ENCODE measurements around the gene LRRC70.

LRRC70 gene

DNA sequence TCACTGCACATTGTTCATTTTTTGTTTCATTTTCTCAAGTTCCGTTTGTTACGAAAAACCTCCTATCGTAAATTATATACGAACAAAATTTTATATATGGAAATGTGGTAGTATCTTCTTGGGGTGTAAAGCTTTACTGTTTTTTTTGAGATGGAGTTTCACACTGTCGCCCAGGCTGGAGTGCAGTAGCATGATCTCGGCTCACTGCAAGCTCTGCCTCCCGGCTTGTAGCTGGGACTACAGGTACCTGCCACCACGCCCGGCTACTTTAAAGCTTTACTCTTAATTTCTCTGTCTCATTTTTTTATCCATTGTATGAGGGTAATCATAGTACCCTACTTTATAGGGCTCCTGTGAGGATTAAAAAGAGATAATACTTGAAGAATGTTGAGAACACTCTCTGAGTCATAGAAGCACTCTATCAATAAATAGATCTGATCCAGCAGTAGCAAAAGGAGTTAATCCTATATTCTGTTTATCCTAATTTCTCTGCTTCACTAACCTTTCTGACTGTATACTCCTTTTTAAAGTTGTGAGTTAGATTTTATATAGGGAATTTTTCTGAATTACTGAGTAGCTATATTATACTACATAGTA, 5.6 kb upstream of the LRRC70 start:
- H3K27ac ChIP-seq = no peak overlapping the region
- no peak overlapping the region for H3K4me3 ChIP-seq

DNA sequence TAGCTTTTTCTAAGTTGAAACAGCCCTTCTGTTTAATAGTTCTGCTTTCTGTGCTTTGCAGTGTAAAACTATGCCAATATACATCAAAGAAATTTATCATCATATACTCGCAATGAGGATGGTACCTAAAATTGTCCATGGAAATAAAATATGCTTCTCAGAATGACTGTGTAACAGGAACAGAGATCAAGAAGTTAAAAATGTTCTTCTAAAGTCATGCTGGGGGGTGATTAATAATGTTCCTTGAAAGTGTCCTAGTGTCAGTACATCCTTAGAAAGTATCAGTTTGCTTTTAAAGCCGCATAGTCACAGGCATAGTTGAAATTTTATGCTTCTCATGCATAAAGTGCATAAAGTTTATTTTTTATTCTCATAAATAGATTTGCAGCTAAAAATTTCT, 4.0 kb upstream of the LRRC70 start:
- H3K27ac ChIP-seq = no peak overlapping the region

DNA sequence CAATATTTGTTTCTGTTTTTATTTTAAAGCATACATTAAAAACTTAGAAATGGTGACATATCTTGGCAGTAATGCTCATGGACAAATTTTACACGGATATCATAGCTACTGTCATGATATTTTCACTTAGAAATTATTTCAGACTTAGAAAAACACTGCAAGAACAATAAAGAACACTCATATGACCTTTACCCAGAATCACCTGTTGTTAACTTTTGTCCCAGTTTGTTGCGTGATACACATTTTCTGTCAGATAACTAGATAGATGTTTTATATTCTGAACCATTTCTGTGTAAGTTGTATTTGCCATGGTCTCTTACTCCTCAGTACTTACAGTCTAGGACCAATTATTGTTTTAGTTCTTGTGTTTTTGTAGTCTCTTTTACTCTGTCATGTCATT, 3.6 kb upstream of the LRRC70 start:
- Histone ChIP-seq H3K27ac (no peak overlapping the region), H3K4me3 (no peak overlapping the region)

More for the DNA sequence above, 4.0 kb upstream of the LRRC70 start:
- no peak overlapping the region for H3K4me3 ChIP-seq

DNA sequence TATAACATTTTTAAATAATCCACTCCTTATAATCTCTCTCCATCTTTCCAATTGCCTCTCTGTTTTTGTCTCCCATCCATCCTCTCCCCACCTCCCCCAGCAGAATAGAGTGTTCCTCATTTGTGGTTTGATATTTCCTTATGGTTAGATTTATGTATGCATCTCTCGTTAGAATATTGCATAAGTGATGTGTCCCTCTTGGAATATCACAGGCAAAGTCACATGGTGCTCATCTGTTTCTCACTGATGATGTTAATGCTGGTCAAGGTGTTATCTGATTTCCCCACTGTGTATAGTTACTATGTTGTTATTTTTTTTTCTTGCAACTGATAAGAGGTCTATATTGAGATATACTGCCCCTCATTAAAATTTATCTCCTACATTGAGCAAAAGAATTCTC, 3.1 kb upstream of the LRRC70 start:
- no peak overlapping the region for H3K4me3 ChIP-seq
- no peak overlapping the region for H3K27ac ChIP-seq

DNA sequence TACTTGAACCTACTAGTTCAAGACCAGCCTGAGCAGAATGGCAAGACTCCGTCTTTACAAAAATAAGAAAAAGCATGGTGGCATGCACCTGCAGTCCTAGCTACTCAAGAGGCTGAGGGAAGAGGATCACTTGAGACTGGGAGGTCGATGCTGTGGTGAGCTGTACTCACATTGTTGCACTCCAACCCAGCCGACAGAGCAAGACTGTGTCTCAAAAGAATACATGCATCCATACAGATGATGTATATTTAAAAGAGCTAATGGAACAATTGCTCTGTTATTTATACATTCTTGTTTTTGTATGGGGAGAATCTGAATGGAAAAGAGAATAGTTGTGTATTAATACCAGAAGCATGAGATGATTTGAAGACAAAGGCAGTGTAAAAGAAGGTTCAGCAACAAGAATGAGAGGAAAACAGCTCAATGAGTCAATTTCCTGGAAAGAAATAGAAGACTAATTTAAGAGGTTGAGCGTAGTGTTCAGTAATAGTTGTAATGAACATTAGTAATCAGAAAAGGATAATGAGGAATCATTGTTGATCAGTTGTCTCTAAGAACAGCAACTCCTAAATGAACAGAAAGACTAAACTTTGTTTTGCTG, 1.9 kb upstream of the LRRC70 start:
- H3K27ac ChIP-seq = peak overlapping the region in 1 of 21 experiments; percentile 8
- no peak overlapping the region for H3K4me3 ChIP-seq

DNA sequence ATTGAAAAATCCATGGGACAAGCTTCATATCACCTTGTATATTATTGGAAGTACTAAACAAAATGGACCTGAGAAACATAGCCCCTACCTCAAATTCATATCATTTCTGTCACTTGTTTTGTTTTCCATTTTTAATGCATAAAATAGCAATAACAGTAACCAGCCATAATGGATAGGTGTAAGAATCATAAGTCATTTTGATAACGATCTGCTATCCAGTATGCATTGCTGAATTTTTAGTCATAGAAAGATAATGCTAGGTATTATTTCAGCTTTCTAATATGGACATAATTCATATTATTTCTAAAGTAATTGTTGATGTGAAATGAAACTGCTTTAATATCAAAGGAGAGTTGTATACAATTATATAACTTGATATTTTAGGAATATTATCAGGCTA, 1.1 kb upstream of the LRRC70 start:
- Histone ChIP-seq H3K4me3 (no peak overlapping the region), H3K27ac (peak overlapping the region in 3 of 21 experiments; percentile 8 to 36 (median 31))

DNA sequence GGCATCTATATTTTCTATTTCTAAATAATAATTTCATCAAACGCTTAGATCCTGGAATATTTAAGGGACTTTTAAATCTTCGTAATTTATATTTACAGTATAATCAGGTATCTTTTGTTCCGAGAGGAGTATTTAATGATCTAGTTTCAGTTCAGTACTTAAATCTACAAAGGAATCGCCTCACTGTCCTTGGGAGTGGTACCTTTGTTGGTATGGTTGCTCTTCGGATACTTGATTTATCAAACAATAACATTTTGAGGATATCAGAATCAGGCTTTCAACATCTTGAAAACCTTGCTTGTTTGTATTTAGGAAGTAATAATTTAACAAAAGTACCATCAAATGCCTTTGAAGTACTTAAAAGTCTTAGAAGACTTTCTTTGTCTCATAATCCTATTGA, 1.1 kb downstream of the LRRC70 start:
- H3K4me3 ChIP-seq = peak overlapping the region in 1 of 7 experiments; percentile 9
- peak overlapping the region in 5 of 21 experiments; percentile 27 to 56 (median 46) for H3K27ac ChIP-seq

DNA sequence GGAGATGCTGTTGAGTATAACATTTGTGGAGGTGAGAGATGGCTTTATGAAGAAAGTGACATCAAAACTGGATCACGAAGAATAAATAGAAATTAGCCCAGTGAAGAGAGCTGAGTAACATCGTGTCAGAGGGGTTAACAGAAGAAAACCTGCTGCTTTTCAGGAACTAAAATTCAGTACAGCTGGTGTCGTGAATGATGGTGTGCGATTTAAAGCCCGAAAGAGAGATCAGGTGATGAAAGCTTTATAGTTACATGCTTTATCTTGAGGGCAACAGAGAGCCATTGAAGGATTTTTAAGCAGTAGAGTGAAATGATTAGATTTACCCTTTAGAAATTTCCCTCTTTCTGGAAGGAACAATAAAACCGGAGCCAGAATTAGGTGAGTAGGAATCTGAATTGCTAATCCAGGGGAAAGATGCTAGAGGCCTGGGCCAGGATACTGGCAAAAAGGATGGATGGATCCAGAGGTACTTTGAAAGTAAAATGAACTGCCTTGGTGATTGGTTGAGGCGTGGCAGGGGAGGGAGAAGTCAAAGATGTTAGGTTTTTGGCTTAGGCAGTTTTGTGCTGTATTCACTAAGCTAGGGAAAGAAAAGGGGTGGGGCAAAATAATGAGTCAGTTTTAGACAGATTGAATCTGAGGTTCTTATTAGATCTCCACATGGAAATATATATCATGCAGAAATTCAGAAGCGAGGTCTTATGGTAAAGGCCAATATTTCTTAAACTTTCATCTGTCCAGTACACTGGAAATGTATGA, 3.4 kb downstream of the LRRC70 start:
- Histone ChIP-seq H3K27ac (no peak overlapping the region), H3K4me3 (no peak overlapping the region)

DNA sequence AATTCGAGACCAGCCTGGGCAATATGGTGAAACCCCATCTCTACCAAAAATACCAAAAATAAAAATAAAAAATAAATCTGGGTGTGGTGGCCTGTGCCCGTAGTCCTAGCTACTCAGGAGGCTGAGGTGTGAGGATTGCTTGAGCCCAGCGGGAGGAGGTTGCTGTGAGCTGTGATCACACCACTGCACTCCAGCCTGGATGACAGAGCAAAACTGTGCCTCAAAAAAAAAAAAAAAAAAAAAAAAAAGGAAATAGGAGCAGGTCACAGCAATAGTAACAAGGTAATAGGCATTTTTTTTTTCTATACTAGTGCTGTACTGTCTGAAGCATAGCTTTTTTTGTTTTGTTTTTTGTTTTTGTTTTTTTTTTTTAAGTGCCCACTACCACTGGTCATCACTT, 5.8 kb downstream of the LRRC70 start:
- no peak overlapping the region for H3K27ac ChIP-seq
- no peak overlapping the region for H3K4me3 ChIP-seq

DNA sequence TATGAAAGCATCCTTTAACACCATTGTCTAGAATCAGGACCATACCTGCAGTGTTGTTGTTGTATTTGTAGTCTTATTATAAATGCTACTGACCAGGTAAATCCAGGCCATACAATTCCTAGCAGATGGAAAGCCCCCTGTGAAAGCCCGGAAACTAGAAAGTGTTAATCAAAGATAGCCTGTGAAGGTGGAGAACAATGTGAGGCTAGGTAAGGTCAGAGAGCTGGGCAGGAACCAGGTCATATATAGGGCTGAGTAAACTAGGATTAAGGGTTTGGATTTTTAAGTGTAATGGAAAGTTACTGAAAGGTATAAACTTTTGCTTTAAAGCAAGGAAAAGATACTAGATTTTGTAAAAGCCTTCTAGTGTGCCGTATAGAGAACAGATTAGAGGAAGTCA, 6.7 kb downstream of the LRRC70 start:
- Histone ChIP-seq H3K4me3 (no peak overlapping the region), H3K27ac (peak overlapping the region in 3 of 21 experiments; percentile 17 to 29 (median 23))

DNA sequence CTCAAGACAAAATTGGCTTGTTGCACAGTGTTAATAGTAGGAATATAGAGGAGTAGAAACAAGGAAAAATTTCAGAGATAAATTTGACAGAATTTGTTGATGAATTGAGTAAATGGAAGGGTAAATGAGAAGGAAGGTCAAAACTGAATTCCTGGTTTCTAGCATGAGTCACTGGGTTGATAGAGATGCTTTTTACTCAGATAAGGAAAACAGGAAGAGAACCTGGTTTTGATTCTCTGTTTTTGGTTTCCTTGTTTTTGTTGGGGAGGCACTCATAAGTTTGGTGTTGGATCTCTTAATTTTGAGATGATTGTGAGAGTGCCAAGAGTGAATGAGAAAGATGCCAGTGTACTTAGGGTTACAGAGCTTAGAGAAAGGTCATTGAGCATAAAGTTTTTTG, 7.1 kb downstream of the LRRC70 start:
- no peak overlapping the region for H3K4me3 ChIP-seq
- H3K27ac ChIP-seq = peak overlapping the region in 2 of 21 experiments; percentile 17 to 23

DNA sequence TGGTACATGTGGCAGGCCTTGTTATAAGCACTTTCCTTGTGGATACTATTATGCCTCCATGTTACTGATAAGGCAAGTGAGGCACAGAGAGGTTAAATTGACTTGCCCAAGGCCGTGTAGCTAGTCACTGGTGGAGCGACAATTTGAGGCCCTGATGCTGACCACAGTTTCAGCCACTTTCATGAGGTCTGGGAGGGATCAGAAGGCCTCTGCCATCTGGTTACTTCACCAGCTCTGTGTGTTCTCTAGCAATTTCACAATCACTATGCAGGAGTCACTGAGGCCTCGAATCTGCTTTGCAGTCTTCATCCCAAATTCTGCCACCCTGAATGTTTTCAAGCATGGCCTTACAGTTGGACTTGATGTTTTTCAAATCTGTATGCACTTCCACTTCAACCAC, 9.1 kb downstream of the LRRC70 start:
- Histone ChIP-seq H3K4me3 (no peak overlapping the region), H3K27ac (no peak overlapping the region)

DNA sequence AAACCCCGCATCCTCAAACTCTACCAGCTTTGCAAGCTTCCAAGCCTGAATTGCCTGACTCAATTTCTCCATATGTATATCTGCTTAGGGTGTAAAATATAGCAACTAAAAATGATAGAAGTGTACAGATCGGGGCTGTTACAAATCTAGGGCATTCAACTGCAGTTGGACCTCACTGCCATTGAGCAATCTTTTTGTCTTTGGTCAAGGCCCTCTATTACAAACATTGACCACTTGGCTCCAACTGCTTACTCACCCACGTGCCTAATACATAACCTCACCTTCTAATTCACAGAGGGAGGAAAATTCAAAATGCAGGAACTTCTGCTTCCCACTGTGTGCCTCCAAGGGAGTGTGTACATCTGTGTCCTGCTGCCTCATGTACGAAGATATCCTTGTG, 10.0 kb downstream of the LRRC70 start:
- Histone ChIP-seq H3K27ac (no peak overlapping the region), H3K4me3 (no peak overlapping the region)

DNA sequence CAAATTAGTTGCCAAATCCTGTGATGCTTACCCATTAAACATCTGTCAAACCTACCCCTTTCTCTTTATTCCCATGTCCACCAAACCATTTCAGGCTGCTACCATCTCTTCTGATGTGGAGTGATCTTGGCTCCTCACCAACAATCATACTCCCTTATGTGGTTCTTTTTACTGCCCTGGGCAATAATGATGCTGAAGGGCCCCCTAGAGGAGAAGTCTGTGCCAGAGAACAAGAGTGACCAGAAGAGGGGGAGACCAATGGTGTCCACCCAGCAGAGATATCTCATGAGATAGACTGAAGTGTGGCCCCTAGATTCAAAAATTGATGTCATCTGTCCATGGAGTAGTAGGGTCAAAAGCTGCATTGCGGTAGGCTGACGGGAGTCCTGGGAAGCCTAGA, 10.9 kb downstream of the LRRC70 start:
- no peak overlapping the region for H3K27ac ChIP-seq
- no peak overlapping the region for H3K4me3 ChIP-seq

DNA sequence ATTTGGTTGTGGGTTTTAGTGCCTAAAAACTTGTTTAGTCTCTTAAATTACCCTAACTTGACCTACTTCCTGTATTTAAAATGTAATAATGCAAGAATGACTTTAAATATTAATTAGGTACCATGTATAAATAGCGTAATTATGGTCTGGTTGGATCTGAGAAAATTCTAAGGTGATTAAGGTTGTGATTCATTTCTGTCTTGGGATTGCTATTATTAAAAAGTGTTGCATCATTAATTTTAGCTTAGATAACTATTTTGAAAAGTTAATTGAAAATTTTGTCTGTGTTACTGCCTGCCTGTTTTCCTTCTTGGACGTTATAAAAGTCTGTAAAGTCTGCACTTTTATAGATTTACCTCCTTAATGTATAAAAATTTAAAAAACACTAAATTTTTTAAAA, 11.8 kb downstream of the LRRC70 start:
- Histone ChIP-seq H3K4me3 (no peak overlapping the region), H3K27ac (no peak overlapping the region)

DNA sequence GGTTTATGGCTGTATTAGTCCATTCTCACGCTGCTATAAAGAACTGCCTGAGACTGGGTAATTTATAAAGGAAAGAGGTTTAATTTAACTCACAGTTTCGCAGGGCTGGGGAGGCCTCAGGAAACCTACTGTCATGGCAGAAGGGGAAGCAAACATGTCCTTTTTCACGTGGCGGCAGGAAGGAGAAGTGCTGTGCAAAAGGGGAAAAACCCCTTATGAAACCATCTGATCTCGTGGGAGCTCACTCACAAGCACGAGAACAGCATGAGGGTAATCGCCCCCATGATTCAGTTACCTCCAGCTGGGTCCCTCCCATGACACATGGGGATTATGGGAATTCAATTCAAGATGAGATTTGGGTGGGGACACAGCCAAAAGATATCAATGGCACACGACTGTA, 13.9 kb downstream of the LRRC70 start:
- H3K27ac ChIP-seq = no peak overlapping the region
- H3K4me3 ChIP-seq = no peak overlapping the region

DNA sequence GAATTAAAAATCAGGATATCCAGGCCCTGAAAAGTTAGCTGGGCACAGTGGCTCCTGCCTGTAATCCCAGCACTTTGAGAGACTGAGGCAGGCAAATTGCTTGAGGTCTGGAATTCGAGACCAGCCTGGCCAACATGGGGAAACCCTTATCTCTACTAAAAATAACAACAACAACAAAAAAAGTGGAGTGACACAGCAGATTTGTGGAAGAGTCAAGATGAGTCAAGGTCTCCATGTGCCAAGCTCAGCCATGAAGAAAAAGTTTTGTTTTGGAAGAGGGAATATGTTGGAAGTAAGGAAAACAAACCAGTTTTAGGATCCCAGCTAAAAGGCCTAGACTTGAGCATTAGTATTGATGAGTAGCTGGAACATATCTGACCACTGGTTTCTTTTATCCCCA, 14.7 kb downstream of the LRRC70 start:
- Histone ChIP-seq H3K27ac (no peak overlapping the region), H3K4me3 (no peak overlapping the region)

DNA sequence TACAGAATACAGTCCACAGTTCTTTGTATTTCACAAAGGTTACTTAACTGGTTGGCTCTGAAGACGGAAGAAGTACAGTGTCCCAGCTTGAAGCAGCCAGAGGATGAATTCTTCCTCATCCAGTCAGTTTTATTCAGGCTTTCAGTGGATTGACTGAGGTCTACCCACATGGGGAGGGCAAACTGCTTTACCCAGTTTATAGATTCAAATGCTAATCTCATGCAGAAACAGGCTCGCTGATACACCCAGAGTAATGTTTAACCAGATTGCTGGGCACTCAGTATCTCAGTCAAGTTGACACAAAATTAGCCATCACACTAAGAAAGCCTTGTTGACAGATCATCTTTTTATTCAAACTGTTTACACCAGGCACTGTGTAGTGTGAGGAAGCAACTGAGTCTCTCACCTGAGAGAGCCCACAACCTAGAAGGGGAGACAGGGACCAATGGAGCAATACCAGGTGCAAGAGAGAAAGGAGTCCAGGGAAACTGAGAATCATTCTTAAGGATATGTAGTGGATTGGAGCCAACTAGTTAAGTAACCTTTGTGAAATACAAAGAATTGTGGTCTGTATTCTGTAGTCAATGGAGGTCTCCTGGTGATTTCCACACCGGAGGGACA, 15.9 kb downstream of the LRRC70 start:
- Histone ChIP-seq H3K27ac (no peak overlapping the region), H3K4me3 (no peak overlapping the region)

DNA sequence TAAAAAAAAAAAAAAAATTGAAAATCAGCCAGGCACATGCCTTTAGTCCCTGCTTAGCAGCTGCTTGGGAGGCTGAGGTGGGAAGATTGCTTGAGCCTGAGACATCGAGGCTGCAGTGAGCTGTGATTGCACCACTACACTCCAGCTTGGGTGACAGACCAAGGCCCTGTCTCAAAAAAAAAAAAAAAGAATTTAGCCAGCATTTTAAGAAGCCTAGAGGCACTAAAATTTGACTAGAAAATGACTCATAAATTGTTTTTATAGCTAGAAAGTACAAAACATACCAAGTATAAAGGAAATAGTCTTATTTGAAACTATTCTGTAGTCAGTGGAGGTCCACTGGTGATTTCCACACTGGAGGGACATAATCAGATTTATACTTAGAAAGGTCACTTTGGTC, 17.5 kb downstream of the LRRC70 start:
- H3K4me3 ChIP-seq = no peak overlapping the region
- H3K27ac ChIP-seq = no peak overlapping the region

DNA sequence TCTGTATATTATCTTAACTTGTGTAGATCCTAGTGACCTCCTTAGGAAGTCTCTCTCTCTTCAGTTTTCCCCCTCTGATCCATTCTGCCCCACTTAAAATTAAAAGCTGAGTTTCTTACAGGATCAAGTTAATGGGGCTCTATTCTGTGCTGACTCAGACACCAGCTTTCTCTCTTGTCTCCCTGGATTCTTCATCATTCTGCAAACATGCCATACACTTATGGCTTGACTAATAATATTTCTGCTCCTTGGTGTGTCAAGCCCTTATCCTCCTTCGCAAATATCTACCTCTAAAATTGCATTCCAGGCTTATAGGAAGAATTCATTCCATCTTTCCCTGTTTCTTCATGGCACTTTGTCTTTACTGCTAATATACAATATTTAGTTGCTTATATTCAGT, 18.1 kb downstream of the LRRC70 start:
- no peak overlapping the region for H3K4me3 ChIP-seq
- H3K27ac ChIP-seq = no peak overlapping the region

DNA sequence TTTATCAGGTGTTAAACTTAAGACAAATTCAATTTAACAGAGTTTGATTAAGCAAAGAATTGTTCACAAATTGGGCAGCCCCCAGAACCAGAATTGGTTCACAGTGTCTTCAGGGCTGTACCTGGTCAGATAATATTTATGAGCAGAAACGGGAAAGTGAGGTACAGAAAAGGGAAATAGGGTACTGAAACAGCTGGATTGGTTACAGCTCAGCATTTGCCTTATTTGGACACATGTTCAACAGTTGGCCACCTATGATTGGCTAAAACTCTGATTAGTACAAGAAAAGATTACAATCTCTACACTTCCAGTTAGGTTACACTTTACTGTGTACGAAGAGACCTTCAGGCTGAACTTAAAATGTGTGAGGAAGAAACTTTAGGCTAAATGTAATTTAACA, 18.7 kb downstream of the LRRC70 start:
- Histone ChIP-seq H3K4me3 (no peak overlapping the region), H3K27ac (no peak overlapping the region)
